Colonic mucosa (tissue), 4 donors: ENCODE results near the gene SHANK2. TPM values are rescaled to one million over a fixed set of nuclear protein-coding genes. Genes with fewer than 3 reads are reported as not detected.

Source experiments
- DNase-seq: peaks from one replicate; pipeline ENCODE4 v3.0.0-alpha.2; 2020
- H3K27ac ChIP-seq: fragments of 200-600 bp; one replicate; pipeline ENCODE4 v1.8.0; 2021
- H3K27me3 ChIP-seq: fragments of 200-600 bp; one replicate; pipeline ENCODE4 v1.8.0; 2021
- H3K36me3 ChIP-seq: fragments of 200-600 bp; one replicate; pipeline ENCODE4 v1.8.0; 2021
- H3K4me1 ChIP-seq: fragments of 200-600 bp; one replicate; pipeline ENCODE4 v1.8.0; 2021; ENCODE audit warnings: mild to moderate bottlenecking
- H3K4me3 ChIP-seq: fragments of 200-600 bp; one replicate; pipeline ENCODE4 v1.8.0; 2021
- H3K9ac ChIP-seq, 2 donors: one replicate each; pipeline ENCODE4 v1.7.0; 2013; ENCODE audit warnings: control low read depth in 2 of 2, low read depth in 2 of 2, low read length in 2 of 2
- H3K9me3 ChIP-seq: fragments of 200-600 bp; one replicate; pipeline ENCODE4 v1.8.0; 2021
- CTCF ChIP-seq: fragments of 200-600 bp; IDR thresholded peaks from one replicate; pipeline ENCODE4 v1.8.0; 2022; ENCODE audit warnings: antibody characterized with exemption, mild to moderate bottlenecking
- intact Hi-C: fragments of 100-400 bp; cut with DNase I; formaldehyde crosslinking; loops from one replicate; pipeline ENCODE4 v1.14.1; 2022
- total RNA-seq, 2 donors: library from RNA; stranded (reverse); fragmentation: NEBNext Ultra II Directional in 1 of 2; extraction: Animal tissue kit (Norgen Biotek cat#: 25700) in 1 of 2; gene quantifications; one replicate each; pipeline ENCODE4 v1.2.1, GENCODE V29; 2021
- donor health status: healthy.
- donor health status: DM: no; HTN: no; CAD: no.
- donor health status: DM: no; HTN: no; CAD: no.

SHANK2 gene
- total RNA-seq, 2 donors from 2014 or later: 26.0 to 38.1 TPM

- Histone ChIP-seq H3K27ac (no peak overlapping the region), H3K9me3 (no peaks in the 10 kb centered on the region), H3K4me3 (no peak overlapping the region), H3K4me1 (no peaks in the 10 kb centered on the region), H3K27me3 (no peaks in the 10 kb centered on the region), H3K9ac (no peak overlapping the region), H3K36me3 (no peaks in the 10 kb centered on the region)
- DNase-seq: peak; percentile 87
- intact Hi-C loops: no loop called here
- TF ChIP-seq CTCF: no peak
These were observed 13.9 kb upstream of the SHANK2 start for GRCh38 chr11:71266114-71266833.

- Histone ChIP-seq H3K27ac (no peak overlapping the region), H3K27me3 (no peaks in the 10 kb centered on the region), H3K9ac (no peak overlapping the region), H3K4me3 (no peak overlapping the region), H3K4me1 (no peaks in the 10 kb centered on the region), H3K9me3 (no peaks in the 10 kb centered on the region), H3K36me3 (no peaks in the 10 kb centered on the region)
- intact Hi-C loops: no loop called here
- no peak for TF ChIP-seq CTCF
- DNase-seq: no peak
These were observed 13.2 kb upstream of the SHANK2 start for GRCh38 chr11:71265559-71266092.

DNA sequence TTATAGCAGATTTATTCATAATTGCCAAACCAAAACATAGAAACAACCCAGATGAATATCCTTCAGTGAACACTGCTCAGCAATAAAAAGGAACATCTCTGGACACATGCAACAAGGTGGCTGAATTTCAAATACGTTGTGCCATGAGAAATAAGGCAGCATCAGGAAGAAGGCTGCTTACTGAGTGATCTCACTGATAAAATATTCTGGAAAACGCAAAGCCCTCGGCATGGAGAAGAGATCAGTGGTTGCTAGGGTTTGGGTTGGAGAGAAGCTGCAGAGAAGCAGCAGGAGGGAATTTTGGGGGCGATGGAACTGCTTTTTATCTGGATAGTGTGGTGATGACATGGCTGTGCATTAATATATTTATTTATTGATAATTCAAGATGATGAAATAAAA is 11.0 kb upstream of the SHANK2 start:
- DNase-seq: no peak
- intact Hi-C loops: no loop called here
- H3K27me3 ChIP-seq: no peaks in the 10 kb centered on the region
- no peak overlapping the region for H3K9ac ChIP-seq
- no peak overlapping the region for H3K4me3 ChIP-seq
- H3K9me3 ChIP-seq: no peaks in the 10 kb centered on the region
- TF ChIP-seq CTCF: no peak
- no peaks in the 10 kb centered on the region for H3K4me1 ChIP-seq
- no peaks in the 10 kb centered on the region for H3K36me3 ChIP-seq
- H3K27ac ChIP-seq: no peak overlapping the region

DNA sequence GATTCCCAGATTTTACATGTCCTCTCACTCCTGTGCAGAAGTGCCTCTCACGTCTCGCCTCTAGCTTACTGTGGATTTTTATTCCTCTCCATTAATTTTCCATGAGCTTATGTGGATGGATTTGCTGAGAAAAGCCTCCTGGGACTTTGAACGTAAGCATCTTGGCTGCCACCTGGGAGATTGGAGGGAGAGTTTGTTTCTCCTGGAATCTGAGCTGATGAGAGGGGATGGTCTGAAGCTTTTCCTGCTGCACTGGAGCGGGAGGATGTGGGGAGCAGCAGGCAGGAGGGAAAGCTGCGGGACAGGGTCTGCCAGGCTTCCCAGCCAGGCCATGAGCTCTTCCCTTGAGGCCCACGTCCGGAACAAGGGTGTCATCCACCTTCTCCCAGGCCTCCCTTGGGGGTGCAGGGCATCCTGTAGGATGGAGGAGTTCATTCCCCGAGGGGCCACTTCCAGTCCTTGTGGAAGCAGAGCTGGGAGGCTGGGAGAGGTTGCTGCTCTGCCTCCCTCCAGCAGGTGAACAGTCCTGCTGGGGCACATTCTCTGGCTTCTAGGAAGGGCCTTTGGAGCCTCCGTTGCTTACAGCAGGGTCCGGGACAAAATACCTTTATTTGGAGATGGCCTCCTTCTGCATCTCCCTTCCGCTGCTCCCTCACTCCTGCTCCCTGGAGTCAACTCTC is 3.6 kb upstream of the SHANK2 start:
- DNase-seq: no peak
- Histone ChIP-seq H3K36me3 (no peaks in the 10 kb centered on the region), H3K27ac (no peak overlapping the region), H3K9ac (no peak overlapping the region), H3K4me3 (no peak overlapping the region), H3K27me3 (peaks cover 8% of the 10 kb centered on the region), H3K9me3 (no peaks in the 10 kb centered on the region), H3K4me1 (peaks cover 2% of the 10 kb centered on the region)
- intact Hi-C loops: no loop called here
- TF ChIP-seq CTCF: no peak

GRCh38 chr11:71255323-71255722 is 2.9 kb upstream of the SHANK2 start:
- Histone ChIP-seq H3K27me3 (peaks cover 8% of the 10 kb centered on the region), H3K27ac (no peak overlapping the region), H3K9ac (no peak overlapping the region), H3K4me1 (peaks cover 6% of the 10 kb centered on the region), H3K9me3 (no peaks in the 10 kb centered on the region), H3K4me3 (no peak overlapping the region), H3K36me3 (no peaks in the 10 kb centered on the region)
- intact Hi-C loops: no loop called here
- no peak for TF ChIP-seq CTCF
- peak; percentile 50 for DNase-seq
